HT1080 (cell line): Measurements from ENCODE around the gene KCNJ8. TPM values are rescaled to one million over a fixed set of nuclear protein-coding genes. Genes with fewer than 3 reads are reported as not detected.

Experiments
- DNase-seq: peaks from one replicate; pipeline ENCODE4 v3.0.0-alpha.2; 2015; ENCODE audit warnings: low read depth
- total RNA-seq: library from RNA; depleted of rRNA; stranded (reverse); fragments of >200 nt; shearing (Covaris generic); gene quantifications from 2 replicates; pipeline ENCODE4 v1.2.3, GENCODE V29; 2014; rRNA removed

The KCNJ8 gene
- total RNA-seq, 1 experiment from 2014 or later, result 1.6 TPM

DNA sequence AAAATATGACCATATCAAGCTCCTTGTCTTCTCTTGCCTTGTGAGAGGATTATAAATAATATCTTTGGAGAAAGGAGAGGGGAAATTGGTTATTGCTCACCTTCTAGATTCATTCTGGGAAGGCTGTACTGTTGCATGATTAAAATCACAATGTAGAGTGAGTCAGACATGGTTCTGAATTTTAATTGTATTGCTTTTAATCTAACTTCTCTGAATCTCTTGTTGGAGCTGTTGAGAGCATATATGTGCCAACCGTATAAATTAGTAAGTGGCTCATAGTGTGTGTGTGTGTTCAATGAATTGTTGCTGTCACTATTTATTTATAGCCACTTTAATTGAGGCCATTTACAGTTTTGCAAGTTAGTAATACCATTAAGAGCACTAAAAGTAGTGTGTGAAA is 56.1 kb downstream of the KCNJ8 start:
- no peak for DNase-seq

DNA sequence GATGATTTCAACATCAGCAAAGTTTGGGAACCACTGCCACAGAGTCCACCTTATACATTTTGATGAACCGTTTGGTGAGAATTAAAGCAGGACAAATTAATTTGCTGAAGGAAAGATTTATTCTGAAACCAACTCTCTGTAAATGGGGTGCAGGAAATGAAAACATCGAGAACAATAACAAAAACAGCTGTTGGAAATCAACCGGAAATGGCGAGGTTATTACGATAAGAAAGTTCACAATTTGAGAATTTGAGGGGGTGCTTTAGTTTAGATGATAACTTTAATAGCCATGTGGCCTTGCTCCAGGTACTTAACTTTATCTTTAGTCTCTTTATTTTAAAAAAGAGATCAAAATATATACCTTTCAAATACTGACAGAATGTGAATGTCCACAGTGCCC is 56.7 kb downstream of the KCNJ8 start:
- no peak for DNase-seq

DNA sequence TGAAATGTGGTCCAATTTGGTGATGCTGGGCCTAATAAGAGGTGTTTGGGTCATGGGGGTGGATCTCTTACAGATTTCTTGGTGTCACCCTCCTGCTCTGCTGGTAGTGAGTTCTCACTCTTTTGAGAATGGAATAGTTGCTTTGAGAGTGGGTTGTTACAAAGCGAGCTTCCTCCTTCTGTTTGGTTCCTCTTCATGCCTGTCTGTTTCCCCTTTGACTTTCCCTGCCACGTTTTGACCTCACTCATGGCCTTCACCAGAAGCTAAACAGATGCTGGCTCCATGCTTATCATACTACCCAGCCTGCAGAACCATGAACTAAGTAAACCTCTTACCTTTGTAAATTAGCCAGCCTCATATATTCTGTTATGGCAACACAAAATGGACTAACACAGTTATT is 59.1 kb downstream of the KCNJ8 start:
- no peak for DNase-seq

Other genes with a start within 250 kb of the KCNJ8 start
- gene SPX, start 248.4 kb downstream of the KCNJ8 start, total RNA-seq, result 0.07 and 1.2 TPM in 2 replicates
- not detected in 2 replicates for gene GYS2, start 169.9 kb downstream of the KCNJ8 start, total RNA-seq
- gene LDHB, start 116.9 kb downstream of the KCNJ8 start, total RNA-seq, result 1,072 and 1,395 TPM in 2 replicates
- 0.35 and 0.47 TPM in 2 replicates for gene ABCC9, start 166.7 kb upstream of the KCNJ8 start, total RNA-seq